Activated T-helper 17 cell treated with anti-CD3 and anti-CD28 coated beads, Interleukin-2, amount 50 U/mL, for 72 hours (primary cell): ENCODE measurements around the gene SYNGR1. TPM values are rescaled to one million over a fixed set of nuclear protein-coding genes. Genes with fewer than 3 reads are reported as not detected.

Experiments
- ATAC-seq: fragments of 150-1000 bp; cut with Tn5 transposase; replicated peaks from 2 replicates; pipeline ENCODE4 v1.10.0; 2021; ENCODE audit warnings: mild to moderate bottlenecking, moderate library complexity
- H3K27ac Mint-ChIP-seq: one replicate; pipeline ENCODE4 v1.8.0; 2022; ENCODE audit warnings: mixed read lengths
- H3K27me3 Mint-ChIP-seq: one replicate; pipeline ENCODE4 v1.8.0; 2022; ENCODE audit warnings: mixed read lengths
- H3K36me3 Mint-ChIP-seq: one replicate; pipeline ENCODE4 v1.8.0; 2022; ENCODE audit warnings: low read depth, mild to moderate bottlenecking, mixed read lengths
- H3K4me1 Mint-ChIP-seq: one replicate; pipeline ENCODE4 v1.8.0; 2022; ENCODE audit warnings: mixed read lengths
- H3K4me3 Mint-ChIP-seq: one replicate; pipeline ENCODE4 v1.8.0; 2022; ENCODE audit warnings: mild to moderate bottlenecking, mixed read lengths
- H3K9me3 Mint-ChIP-seq: one replicate; pipeline ENCODE4 v1.8.0; 2022; ENCODE audit warnings: mixed read lengths
- total RNA-seq, 2 donors: library from RNA; stranded (reverse); gene quantifications; one replicate each; pipeline ENCODE4 v1.2.3, GENCODE V29; 2022

Gene SYNGR1
- total RNA-seq: not detected

- Mint-ChIP-seq H3K9me3 (no peaks in the 10 kb centered on the region), H3K27ac (no peak within 1 kb of the TSS), H3K36me3 (no peaks in the 10 kb centered on the region), H3K4me1 (no peaks in the 10 kb centered on the region), H3K27me3 (peaks cover 14% of the 10 kb centered on the region), H3K4me3 (peak within 1 kb of the TSS; percentile 64)
- ATAC-seq: peak; percentile 21
Measured at GRCh38 chr22:39349967-39350726, at the start of gene SYNGR1. SYNGR1 (plus strand) TSS chr22:39349991; CDS start chr22:39350011, 20 bp downstream.

GRCh38 chr22:39300186-39300830 is 49.5 kb upstream of the SYNGR1 start:
- no peaks in the 10 kb centered on the region for H3K4me1 Mint-ChIP-seq
- H3K4me3 Mint-ChIP-seq: no peak overlapping the region
- H3K36me3 Mint-ChIP-seq: no peaks in the 10 kb centered on the region
- H3K27ac Mint-ChIP-seq: no peak overlapping the region
- peaks cover 18% of the 10 kb centered on the region for H3K27me3 Mint-ChIP-seq
- no peak for ATAC-seq
- no peaks in the 10 kb centered on the region for H3K9me3 Mint-ChIP-seq

- no peaks in the 10 kb centered on the region for H3K4me1 Mint-ChIP-seq
- H3K9me3 Mint-ChIP-seq: no peaks in the 10 kb centered on the region
- no peak overlapping the region for H3K4me3 Mint-ChIP-seq
- H3K27ac Mint-ChIP-seq: no peak overlapping the region
- H3K36me3 Mint-ChIP-seq: no peaks in the 10 kb centered on the region
- H3K27me3 Mint-ChIP-seq: peaks cover 18% of the 10 kb centered on the region
- no peak for ATAC-seq
Measured at GRCh38 chr22:39301108-39301507, 48.7 kb upstream of the SYNGR1 start.

GRCh38 chr22:39301926-39302325 is 47.9 kb upstream of the SYNGR1 start:
- Mint-ChIP-seq H3K4me1 (no peaks in the 10 kb centered on the region), H3K9me3 (no peaks in the 10 kb centered on the region), H3K4me3 (no peak overlapping the region), H3K27ac (no peak overlapping the region), H3K36me3 (no peaks in the 10 kb centered on the region), H3K27me3 (peaks cover 14% of the 10 kb centered on the region)
- ATAC-seq: no peak

- Mint-ChIP-seq H3K36me3 (no peaks in the 10 kb centered on the region), H3K27ac (no peak overlapping the region)
- ATAC-seq: no peak
Measured at GRCh38 chr22:39302431-39302960, 47.3 kb upstream of the SYNGR1 start.

GRCh38 chr22:39303358-39303757 is 46.4 kb upstream of the SYNGR1 start:
- no peaks in the 10 kb centered on the region for H3K4me1 Mint-ChIP-seq
- peaks cover 14% of the 10 kb centered on the region for H3K27me3 Mint-ChIP-seq
- H3K27ac Mint-ChIP-seq: no peak overlapping the region
- no peak overlapping the region for H3K4me3 Mint-ChIP-seq
- no peaks in the 10 kb centered on the region for H3K9me3 Mint-ChIP-seq
- no peak for ATAC-seq
- no peaks in the 10 kb centered on the region for H3K36me3 Mint-ChIP-seq

More at GRCh38 chr22:39302431-39302960, 47.3 kb upstream of the SYNGR1 start:
- Mint-ChIP-seq H3K9me3 (no peaks in the 10 kb centered on the region), H3K27me3 (peaks cover 14% of the 10 kb centered on the region), H3K4me3 (no peak overlapping the region), H3K4me1 (no peaks in the 10 kb centered on the region)

- Mint-ChIP-seq H3K4me1 (no peaks in the 10 kb centered on the region), H3K27me3 (peaks cover 14% of the 10 kb centered on the region), H3K4me3 (no peak overlapping the region), H3K27ac (no peak overlapping the region), H3K36me3 (no peaks in the 10 kb centered on the region), H3K9me3 (no peaks in the 10 kb centered on the region)
- ATAC-seq: no peak
Measured at GRCh38 chr22:39303892-39304671, 45.7 kb upstream of the SYNGR1 start.

- ATAC-seq: peak; percentile 61
- H3K9me3 Mint-ChIP-seq: no peaks in the 10 kb centered on the region
- no peaks in the 10 kb centered on the region for H3K4me1 Mint-ChIP-seq
- no peak overlapping the region for H3K27ac Mint-ChIP-seq
- H3K36me3 Mint-ChIP-seq: peaks cover 10% of the 10 kb centered on the region
- H3K27me3 Mint-ChIP-seq: no peaks in the 10 kb centered on the region
- H3K4me3 Mint-ChIP-seq: no peak overlapping the region
Measured at GRCh38 chr22:39306456-39307361, 43.1 kb upstream of the SYNGR1 start.

GRCh38 chr22:39308614-39309363 is 41.0 kb upstream of the SYNGR1 start:
- Mint-ChIP-seq H3K4me1 (no peaks in the 10 kb centered on the region), H3K4me3 (no peak overlapping the region), H3K9me3 (no peaks in the 10 kb centered on the region), H3K36me3 (peaks cover 30% of the 10 kb centered on the region), H3K27ac (no peak overlapping the region), H3K27me3 (no peaks in the 10 kb centered on the region)
- no peak for ATAC-seq

- Mint-ChIP-seq H3K27me3 (no peaks in the 10 kb centered on the region), H3K4me3 (no peak overlapping the region), H3K4me1 (no peaks in the 10 kb centered on the region), H3K27ac (no peak overlapping the region), H3K36me3 (peaks cover 37% of the 10 kb centered on the region), H3K9me3 (no peaks in the 10 kb centered on the region)
- no peak for ATAC-seq
Measured at GRCh38 chr22:39309364-39309861, 40.4 kb upstream of the SYNGR1 start.

- Mint-ChIP-seq H3K4me3 (no peak overlapping the region), H3K9me3 (no peaks in the 10 kb centered on the region), H3K4me1 (no peaks in the 10 kb centered on the region), H3K27me3 (no peaks in the 10 kb centered on the region), H3K36me3 (peaks cover 44% of the 10 kb centered on the region), H3K27ac (peak overlapping the region; percentile 49)
- ATAC-seq: peak; percentile 5
Measured at GRCh38 chr22:39309881-39310714, 39.7 kb upstream of the SYNGR1 start.

GRCh38 chr22:39311592-39312400 is 38.0 kb upstream of the SYNGR1 start:
- Mint-ChIP-seq H3K9me3 (no peaks in the 10 kb centered on the region), H3K4me1 (no peaks in the 10 kb centered on the region), H3K27me3 (no peaks in the 10 kb centered on the region), H3K36me3 (peaks cover 61% of the 10 kb centered on the region), H3K4me3 (peak overlapping the region; percentile 9), H3K27ac (peak overlapping the region; percentile 36)
- no peak for ATAC-seq
